ENCODE measurements around the gene SMYD3.
"Not testable (repeated sequence)": the region's sequence is repeated elsewhere in the genome, so short reads cannot be mapped to it uniquely, and the experiment has no call there.

Gene SMYD3

DNA sequence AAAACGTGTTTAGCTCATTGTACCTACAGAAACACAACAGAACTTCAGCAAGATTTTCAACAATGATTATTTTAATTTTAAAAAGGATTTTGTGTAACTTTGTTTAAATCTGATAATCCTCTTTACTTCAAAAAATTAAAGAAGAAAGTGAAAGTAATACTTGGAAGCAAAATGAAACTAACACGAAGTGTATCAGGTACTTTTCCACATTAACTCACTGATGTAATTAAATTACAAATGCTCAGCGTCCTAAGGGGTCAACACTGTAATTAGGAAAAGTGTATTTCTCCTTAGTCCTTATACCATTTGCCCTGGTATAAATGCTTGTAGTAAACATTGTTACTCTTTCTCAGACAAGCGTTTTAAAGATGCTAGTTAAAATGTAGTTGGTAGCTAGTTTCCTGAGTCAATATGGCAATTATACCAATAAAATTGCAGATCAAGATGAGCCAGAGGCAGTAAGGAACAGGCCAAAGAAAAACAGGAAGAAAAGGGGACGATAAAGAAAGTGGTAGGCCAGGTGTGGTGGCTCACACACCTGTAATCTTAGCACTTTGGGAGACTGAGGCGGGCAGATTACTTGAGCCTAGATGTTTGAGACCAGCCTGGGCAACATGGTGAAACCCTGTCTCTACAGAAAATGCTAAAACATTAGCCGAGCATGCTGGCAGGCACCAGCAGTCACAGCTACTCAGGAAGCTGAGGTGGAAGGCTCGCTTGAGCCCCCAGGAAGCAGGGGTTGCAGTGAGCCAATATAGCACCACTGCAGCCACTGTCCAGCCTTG is 553.0 kb downstream of the SMYD3 start:
- DNase-seq (ENCODE audit: low read depth): no peak

DNA sequence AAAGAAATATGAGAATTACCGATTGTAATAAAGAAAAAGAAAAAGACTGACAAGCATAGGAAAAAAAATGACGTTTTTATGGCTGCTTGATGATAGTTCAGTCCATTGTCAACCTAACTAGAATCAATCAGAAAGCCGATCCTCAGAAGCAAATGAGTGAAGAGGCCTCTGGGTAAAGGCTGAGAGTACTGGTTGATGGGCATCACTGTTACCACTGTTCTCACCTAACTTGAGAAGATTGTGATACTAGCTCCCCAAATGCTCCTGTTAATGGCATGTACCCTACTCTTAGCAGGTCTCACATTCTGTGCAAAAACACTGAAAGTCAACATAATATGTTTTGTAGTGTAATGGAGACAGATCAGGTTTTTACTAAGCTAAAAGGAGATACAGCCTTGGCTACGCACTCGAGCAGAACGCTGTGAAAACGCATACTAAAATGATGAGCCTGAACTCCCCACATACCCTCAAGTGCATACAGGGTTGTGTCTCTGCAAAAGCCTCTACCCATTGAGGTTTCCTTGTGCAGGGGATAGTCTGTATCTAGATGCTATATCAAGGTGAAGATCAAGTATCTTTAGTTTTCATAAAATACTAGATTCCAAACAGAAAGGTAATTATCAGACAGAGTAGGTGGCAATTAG is 554.6 kb downstream of the SMYD3 start:
- DNase-seq (ENCODE audit: low read depth): no peak

DNA sequence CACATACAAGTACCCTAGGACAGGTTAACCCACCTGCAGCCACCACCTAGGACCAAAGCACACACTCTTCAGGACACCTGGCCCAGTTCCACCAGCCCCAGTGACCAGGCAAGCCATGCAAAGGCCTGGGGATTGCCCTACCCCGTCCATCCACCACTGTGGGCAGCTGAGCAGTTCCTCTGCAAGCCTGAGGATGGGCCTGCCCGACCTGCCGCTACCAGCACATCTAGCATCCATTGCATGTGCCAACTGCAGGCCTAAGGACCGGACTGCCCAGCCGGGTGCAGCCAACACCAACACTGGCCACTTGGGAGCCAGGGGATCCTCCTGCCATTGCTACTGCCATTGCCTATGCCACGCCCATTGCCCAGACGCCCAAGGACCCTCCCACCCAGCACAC is 558.3 kb downstream of the SMYD3 start:
- DNase-seq (ENCODE audit: low read depth): no peak

DNA sequence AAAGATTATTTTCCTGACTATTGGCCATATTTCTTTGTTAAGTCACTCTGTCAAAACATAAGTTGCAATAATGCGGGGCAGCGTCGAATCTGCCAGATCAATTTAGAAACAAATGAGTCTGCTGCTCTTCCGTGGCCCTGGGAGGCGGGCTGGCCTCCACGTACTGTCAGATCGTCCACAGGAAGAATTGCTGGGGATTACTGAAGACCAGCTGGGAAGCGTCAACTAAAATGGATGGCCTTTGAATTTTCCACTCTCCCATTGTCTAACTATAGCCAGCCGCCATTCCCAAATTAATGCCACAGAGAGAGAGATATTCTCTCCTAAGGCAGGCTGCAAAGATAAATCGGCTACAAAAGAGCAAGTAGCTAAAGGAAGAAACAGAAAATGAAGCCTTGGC is 560.2 kb downstream of the SMYD3 start:
- DNase-seq (ENCODE audit: low read depth): no peak

DNA sequence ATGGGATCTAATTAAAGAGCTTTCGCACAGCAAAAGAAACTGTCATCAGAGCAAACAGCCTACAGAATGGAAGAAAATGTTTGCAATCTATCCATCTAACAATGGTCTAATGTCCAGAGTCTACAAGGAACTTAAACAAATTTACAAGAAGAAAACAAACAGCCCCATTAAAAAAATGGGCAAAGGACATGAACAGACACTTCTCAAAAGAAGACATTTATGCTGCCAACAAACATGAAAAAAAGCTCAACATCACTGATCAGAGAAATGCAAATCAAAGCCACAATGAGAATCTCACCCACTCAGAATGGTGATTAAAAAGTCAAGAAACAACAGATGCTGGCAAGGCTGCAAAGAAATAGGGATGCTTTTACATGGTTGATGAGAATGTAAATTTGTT is 561.9 kb downstream of the SMYD3 start:
- not testable (repeated sequence) for DNase-seq (ENCODE audit: low read depth)

DNA sequence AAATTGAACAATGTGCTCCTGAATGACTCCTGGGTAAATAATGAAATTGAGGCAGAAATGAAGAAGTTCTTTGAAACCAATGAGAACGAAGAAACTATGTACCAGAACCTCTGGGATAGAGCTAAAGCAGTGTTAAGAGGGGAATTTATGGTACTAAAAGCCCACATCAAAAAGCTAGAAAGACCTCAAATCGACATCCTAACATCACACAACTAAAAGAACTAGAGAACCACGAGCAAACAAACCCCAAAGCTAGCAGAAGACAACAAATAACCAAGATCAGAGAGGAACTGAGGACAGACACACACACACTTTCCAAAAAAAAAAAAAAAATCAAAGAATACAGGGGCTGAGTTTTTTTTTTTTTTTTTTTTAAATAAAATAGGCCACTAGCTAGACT is 564.2 kb downstream of the SMYD3 start:
- no peak for DNase-seq (ENCODE audit: low read depth)

DNA sequence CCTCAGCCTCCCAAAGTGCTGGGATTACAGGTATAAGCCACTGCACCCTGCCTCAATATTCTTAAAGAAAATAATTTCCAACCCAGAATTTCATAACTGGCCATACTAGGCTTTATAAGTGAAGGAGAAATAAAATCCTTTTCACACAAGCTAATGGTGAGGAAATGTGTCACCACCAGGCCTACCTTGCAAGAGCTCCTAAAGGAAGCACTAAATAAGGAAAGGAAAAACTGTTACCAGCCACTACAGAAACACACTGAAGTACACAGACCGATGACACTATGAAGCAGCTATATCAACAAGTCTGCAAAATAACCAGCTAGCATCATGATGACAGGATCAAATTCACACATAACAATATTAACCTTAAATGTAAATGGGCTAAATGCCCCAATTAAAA is 565.3 kb downstream of the SMYD3 start:
- DNase-seq (ENCODE audit: low read depth): not testable (repeated sequence)

DNA sequence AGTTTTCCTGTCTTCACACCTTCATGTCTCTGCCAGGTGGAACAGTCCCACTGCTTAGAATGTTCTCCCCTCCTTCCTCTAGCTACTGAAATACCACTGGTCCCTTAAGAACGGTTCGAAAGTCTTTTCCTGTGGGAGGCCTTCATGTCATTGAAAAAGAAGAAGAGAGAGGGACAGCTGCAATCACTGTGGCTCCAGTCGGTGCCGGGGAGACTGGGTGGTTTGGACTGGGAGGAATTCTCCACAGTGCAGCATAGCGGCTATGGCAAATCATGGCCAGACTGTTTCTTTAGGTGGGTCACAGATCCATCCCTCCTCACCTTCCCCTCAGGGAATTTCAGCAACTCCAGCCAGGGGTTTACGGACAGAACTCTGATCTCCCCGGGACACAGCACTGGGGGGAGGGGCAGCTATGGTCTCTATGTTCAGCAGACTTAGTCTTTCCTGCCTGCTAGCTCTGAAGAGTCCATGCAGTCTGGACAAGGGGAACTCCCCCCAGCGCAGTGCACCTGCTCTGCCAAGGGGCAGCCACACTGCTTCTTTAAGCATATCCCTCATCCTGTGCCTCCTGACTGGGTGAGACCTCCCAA is 567.2 kb downstream of the SMYD3 start:
- DNase-seq (ENCODE audit: low read depth): no peak

DNA sequence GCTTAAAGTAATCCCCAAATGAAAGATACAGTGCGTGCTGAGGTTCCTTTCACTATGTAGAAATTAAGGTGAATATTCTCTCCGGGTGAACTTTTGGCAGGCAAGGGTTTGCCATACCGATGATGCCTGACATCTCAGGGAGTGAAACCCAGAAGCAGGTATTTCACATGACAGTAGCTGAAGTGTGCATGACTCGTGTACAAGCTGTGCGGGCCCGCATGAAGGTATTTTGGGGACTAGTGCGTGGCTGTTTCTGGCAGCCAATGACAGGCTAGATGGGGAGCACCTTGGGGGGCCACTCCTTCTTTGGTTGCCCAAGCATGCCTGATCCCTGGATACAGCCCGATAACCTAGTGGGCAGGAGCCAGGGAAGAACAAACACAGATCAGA is 569.0 kb downstream of the SMYD3 start:
- DNase-seq (ENCODE audit: low read depth): no peak

DNA sequence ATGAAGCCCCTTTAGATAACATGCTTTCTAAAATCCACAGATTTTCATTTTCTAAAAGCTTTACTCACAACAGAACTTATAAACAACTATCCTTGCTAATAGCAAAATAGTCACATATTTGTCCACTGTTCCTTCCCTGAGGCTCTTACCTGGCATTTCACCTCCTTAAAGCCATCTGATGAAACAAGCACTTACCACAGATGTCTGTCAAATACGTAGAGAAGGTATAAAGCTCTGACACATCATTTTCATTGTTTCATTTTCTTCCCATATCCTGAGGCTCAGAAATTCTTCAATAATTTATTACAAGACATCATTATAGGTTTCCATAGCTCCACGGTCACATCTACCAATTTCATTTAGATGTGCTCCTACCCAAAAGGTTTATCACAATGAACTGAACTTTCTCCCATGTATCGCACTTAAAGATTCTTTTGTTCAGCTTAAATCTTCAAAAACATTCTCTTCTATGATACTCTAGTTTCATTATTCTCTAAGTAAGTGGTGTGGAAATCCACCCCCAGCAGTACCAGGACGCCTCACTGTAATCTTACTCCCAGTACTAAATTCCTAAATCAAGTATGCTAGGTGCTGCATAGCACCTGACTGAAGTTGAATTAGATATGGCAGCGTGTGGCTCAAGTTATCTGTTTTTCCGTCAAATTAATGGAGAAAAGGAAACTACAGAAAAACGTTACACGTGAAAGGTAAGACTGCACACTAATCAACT is 569.6 kb downstream of the SMYD3 start:
- no peak for DNase-seq (ENCODE audit: low read depth)

DNA sequence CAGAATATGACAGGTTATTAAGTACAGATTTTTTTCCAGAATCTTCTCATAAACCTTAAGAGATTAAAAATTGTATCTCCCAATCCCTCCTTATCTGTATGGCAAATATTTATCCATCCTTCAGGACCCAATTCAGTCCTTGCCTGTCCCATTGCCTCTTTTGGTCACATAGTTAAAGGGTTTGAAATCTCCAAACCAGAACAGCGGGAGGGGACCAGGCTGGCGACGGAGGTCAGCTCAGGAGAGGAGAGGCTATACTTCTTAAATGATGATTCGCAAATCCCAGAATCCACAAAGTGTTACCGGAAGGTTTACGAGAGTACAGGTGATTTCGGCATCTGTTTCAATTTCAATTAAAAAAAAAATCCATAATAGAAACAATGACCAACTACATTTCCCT is 572.7 kb downstream of the SMYD3 start:
- no peak for DNase-seq (ENCODE audit: low read depth)

DNA sequence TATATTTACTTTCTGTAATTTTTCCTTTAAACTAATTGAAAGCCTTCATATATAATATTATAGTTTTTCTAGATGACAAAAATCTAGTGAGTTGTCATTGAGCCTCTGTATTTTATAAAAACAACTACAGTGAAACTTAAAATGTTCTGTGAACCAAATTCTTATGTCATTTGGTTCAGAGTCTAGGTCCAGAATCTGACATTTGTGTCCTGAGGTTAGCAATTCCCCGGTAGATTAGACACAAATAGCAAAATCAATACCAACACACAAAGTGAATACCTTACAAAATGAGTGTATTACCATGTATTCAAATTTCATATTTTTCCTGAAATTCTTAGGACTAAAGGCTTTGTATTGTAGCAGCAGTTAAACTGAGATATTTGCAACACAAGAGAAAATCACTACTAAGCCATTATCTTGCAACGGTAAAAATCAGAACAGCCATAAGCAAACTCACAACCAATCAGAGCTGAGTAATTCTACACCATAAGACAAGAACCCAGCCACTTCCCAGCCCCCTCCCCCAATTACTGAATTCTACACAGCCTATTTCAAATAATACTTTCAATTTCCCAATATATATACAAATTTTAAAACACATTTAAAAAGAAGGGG is 573.5 kb downstream of the SMYD3 start:
- no peak for DNase-seq (ENCODE audit: low read depth)

DNA sequence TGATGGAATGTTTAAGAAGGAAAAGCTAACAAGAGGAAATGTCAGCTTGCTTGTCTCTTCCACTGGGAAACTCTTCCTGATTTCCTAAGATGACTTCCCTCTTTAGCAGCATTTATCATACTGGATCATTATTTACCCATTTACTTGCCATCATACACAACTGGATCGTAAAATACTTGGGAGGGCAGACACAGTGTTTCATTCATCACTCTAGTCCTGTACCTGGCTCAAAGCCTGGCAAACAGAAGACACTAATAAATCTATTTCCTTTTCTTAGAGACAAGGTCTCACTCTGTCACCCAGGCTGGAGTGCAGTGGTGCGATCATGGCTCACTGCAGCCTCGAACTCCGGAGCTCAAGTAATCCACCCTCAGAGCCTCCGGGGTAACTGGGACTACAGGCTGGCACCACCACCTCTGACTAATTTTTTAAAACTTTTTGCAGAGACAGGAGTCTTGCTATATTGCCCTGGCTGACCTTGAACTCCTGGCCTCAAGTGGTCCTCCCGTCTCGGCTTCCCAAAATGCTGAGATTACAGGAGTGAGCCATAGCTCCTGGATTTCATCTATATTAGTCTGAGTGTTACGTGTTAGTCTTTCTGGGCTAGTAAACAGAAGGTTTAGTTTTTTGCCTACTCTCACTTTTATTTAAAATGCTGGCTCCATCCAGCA is 574.6 kb downstream of the SMYD3 start:
- no peak for DNase-seq (ENCODE audit: low read depth)

DNA sequence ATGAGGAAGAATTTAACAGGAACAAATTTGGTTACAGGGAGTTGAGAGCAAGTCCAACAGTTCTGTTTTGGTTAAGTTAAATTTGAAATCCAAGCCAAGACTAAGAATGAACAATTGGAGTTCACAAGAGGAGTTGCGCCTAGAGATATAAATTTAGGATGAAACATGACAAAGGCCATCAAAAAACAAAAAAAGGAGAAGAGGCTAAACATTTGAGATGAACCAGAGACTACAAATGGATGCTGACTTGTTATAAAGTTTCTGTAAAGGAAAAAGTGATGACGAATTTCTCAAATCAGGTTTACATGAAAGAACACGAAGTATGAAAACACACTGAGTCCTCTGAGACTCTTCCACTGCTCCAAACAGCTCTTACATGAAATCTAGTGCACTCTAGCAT is 575.6 kb downstream of the SMYD3 start:
- no peak for DNase-seq (ENCODE audit: low read depth)

DNA sequence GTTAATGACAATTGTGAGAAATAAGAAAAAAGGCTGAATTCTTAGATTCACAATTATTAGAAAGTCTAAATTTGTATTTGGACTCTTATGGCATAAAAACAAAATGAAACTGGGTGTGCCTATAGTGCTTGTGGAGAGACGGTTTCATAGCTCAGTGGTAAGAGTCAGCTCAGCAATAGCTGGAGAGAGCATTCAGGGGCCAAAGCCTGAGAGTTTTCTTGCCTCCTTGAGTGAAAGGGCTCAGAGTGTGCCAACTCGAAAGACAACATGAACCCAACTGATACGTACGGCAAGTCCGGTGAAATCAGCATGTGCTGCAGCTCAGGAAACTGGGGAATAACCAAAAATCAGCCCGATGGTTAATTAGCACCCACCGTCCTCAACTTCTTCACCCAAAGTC is 577.9 kb downstream of the SMYD3 start:
- no peak for DNase-seq (ENCODE audit: low read depth)

DNA sequence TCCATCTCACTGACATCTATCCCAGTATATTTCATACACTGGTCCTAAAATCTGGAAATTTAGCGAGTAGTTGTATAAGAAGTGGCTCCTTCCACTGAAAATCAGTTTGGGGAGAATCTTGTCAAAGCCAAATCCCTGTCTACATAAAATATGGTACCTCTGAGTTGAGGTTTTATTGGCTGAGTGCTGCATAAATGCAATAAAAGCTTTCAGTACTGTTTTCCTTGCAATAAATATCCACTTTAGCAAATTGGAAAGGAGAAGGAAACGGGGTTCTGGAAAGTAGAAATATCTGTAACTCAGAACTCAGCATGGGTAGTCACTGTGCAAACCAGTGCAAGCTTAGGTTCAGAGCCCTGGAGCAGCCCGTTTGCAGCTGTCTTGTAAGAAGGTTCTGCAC is 580.2 kb downstream of the SMYD3 start:
- no peak for DNase-seq (ENCODE audit: low read depth)

DNA sequence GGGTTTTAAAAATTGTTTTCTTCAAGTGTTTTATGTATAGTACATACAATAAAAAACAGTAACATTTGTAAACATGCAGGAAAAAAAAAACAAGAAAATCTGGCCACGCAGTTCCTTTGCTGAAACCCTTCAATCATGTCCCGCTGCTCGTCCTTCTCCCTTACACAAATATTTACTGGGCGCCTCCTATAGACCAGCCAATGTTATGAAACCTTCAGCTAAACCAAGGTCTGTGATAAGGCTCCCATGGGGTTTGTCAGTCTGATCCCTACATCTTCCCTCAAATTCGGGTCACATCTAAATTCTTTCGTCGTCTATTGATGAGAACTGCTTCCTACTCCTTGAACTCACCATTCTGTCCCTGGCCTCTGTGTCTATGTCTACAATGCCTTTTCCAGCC is 583.9 kb downstream of the SMYD3 start:
- DNase-seq (ENCODE audit: low read depth): no peak

DNA sequence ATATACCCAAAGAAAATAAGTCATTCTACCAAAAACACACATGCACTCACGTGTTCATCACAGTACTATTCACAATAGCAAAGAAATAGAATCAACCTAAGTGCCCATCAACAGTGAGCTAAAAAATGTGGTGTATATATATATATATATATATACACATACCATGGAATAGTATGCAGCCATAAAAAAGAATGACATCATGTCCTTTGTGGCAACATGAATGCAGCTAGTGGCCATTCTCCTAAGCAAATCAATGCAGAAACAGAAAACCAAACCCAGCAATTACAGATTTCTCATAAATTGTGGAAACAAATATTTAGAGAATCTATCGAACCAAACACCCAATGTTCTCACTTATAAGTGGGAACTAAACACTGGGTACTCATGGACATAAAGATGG is 585.7 kb downstream of the SMYD3 start:
- no peak for DNase-seq (ENCODE audit: low read depth)

DNA sequence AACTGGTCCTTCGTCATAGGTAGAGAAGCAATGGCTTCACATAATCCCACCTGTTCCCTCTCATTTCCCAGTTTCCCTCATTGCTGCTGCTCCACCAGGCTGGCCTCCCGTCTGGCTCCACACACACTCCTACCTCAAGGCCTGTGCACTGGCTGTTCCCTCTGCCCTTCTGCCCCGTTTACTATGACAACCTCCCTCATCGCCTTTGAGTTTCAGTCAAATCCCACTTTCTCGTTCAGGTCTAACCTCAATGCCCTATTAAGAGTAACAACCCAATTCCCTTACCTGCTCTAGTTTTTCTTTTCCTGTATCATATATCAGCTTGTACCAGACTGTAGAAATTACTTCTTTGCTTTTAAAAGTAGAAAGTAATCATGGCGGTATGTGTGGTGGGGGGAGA is 589.7 kb downstream of the SMYD3 start:
- no peak for DNase-seq (ENCODE audit: low read depth)

DNA sequence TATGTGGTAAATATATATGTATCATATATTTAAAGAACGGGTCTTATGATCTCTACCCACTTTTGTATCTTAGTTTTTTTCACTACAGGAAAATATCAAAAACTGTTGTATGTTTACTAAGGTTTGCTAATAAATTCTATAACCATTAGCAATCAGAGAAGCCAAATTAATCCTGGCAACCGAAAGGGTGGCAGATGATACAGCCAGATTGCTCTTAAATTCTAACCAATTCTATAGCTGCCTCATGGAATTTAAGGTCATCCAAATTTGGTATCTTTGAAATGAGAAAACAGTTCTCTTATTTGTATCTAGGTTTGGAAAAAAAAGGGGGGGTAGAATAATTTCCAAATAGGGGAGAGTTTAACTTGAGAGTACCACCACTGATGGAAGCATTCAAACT is 591.2 kb downstream of the SMYD3 start:
- DNase-seq (ENCODE audit: low read depth): no peak

DNA sequence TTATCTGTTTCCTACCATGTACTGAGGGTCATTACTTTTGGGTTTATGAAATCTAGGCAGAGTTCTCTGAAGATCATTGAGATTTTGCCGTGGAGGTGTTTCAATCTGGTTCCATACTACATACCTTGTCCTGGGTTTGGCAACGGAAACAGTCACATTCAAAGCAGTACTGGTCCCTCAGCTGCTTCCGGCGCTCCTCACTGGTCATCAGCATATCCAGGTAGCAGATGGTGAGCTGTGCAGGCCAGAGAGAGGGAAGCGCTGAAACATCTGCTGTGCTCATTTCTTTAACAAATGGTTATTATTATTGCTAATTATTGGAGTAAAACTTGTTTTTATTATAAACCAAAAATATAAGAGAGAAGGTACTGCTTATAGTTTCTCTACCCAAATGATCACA is 591.7 kb downstream of the SMYD3 start:
- no peak for DNase-seq (ENCODE audit: low read depth)

DNA sequence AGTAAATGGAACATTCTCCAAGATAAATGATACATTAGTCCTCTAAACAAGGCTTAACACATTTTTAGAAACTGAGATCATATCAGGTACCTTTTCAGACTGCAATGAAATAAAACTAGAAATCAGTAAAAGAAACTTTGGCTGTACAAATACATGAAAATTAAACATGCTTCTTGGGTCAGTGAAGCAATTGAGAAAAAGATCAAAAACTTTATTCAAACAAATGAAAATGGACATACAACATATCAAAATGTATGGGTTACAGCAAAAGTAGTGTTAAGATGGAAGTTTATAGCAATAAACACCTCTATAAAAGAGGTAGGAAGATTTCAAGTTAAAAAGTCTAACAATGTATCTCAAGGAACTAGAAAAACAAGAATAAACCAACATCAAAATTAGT is 598.5 kb downstream of the SMYD3 start:
- no peak for DNase-seq (ENCODE audit: low read depth)
